ENCODE measurements around the gene SUMO3. TPM values are rescaled to one million over a fixed set of nuclear protein-coding genes. Genes with fewer than 3 reads are reported as not detected.

SUMO3 gene
- total RNA-seq, 5 donors from 2014 or later (not counting 1 experiment from before 2014, with no cell fraction given): 49.1 to 77.1 (median 53.7) TPM

DNA sequence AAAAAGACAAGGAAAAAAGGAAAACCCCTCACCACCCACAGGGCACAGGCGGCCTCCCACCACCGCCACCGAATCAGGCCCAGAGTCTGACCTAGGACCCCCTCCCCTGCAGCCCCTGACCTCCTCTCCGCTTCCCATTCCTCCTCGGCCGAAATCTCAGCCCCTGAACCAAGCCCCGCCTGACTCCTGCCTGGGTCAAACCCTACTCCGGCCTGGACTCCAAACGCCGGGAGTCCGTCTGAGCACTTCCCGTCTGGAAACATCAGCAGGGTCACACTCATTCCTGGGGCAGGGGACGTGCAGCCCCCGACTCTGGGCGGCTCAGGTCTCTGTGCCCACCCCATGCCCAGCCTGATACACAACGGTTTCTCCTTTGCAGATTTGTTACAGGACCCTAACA is 26.4 kb upstream of the SUMO3 start:
- H3K4me3 Mint-ChIP-seq: peak overlapping the region in 2 of 3 donors; percentile 37 to 75
- no peaks in the 10 kb centered on the region for H3K36me3 Mint-ChIP-seq
- no peak overlapping the region for H3K4me3 ChIP-seq (ENCODE audit: control insufficient read depth in 1 of 2, extremely low read depth in 1 of 2, low read length in 1 of 2)
- H3K9me3 ChIP-seq: no peaks in the 10 kb centered on the region
- no peaks in the 10 kb centered on the region for H3K9me3 Mint-ChIP-seq
- peaks cover 8 to 19% (median 18%) of the 10 kb centered on the region in 3 donors for H3K4me1 Mint-ChIP-seq
- H3K27me3 ChIP-seq (replicated peaks in 1 of 2; ENCODE audit: control insufficient read depth in 2 of 2, extremely low read depth in 1 of 2, insufficient read depth in 2 of 2, low read length in 1 of 2): peaks cover 0 to 30% of the 10 kb centered on the region in 2 experiments
- H3K27ac ChIP-seq (ENCODE audit: low read length): no peak overlapping the region
- ATAC-seq (replicated peaks in 1 of 4) (no peak), DNase-seq (no peak)
- no peak overlapping the region for H3K27ac Mint-ChIP-seq
- POLR2A ChIA-PET: no interaction called here
- CTCF ChIA-PET: no interaction called here
- WGBS (ENCODE audit: insufficient coverage): 90% methylated on average over 16 of the region's 16 CpGs
- H3K27me3 Mint-ChIP-seq: peaks cover 0 to 13% of the 10 kb centered on the region in 2 donors
- H3K4me1 ChIP-seq (ENCODE audit: control insufficient read depth in 1 of 2, extremely low read depth in 1 of 2, insufficient read depth in 2 of 2, low read length in 2 of 2): peaks cover 6 to 19% of the 10 kb centered on the region in 2 experiments
- H3K36me3 ChIP-seq (ENCODE audit: control insufficient read depth in 2 of 2, extremely low read depth in 1 of 2, insufficient read depth in 1 of 2, low read length in 1 of 2): peaks cover 0 to 5% of the 10 kb centered on the region in 2 donors

DNA sequence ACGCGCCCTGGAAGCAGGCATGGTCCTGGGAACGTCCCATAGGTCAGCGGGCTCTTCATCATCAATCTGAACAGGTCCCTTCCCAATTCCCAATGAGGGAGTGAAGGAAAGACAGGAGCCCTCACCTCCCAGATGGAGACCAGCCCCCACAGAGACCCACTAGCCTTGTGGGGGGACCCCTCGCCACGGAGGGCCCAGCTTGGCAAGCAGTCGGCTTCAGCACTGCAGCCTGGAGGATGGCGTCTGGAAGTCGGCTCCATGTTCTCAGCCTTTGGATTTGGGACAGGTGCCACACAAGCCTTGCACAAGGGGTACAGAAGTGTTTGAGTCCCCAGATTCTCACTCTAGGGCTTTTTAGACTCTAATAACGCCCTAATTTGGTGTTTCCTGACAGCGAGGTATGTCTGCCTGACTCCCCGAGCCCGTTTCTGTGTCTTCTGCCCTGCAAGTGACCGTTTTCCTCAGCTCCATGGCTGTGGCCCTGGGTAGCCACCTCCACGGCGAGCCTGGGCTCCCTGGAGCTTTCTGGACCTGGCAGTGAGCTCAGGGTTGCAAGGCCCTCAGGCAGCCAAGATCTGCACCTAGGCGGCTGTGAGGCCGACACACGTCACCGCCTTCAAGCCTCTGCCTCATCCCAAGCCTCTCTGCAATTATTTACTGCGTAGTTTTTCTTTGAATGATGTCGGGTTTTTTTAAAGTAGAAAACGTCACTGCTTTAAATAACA is 25.0 kb upstream of the SUMO3 start:
- peaks cover 8 to 19% (median 18%) of the 10 kb centered on the region in 3 donors for H3K4me1 Mint-ChIP-seq
- no peak for DNase-seq
- no peak overlapping the region for H3K4me3 Mint-ChIP-seq
- Histone ChIP-seq H3K4me1 (ENCODE audit: control insufficient read depth in 1 of 2, extremely low read depth in 1 of 2, insufficient read depth in 2 of 2, low read length in 2 of 2) (peaks cover 6 to 19% of the 10 kb centered on the region in 2 experiments), H3K27ac (ENCODE audit: low read length) (no peak overlapping the region), H3K27me3 (replicated peaks in 1 of 2; ENCODE audit: control insufficient read depth in 2 of 2, extremely low read depth in 1 of 2, insufficient read depth in 2 of 2, low read length in 1 of 2) (peaks cover 0 to 35% of the 10 kb centered on the region in 2 experiments), H3K36me3 (ENCODE audit: control insufficient read depth in 2 of 2, extremely low read depth in 1 of 2, insufficient read depth in 1 of 2, low read length in 1 of 2) (no peaks in the 10 kb centered on the region), H3K9me3 (no peaks in the 10 kb centered on the region), H3K4me3 (ENCODE audit: control insufficient read depth in 1 of 2, extremely low read depth in 1 of 2, low read length in 1 of 2) (no peak overlapping the region)
- WGBS (ENCODE audit: insufficient coverage): 79% methylated on average over 15 of the region's 23 CpGs
- no peak for ATAC-seq (replicated peaks in 1 of 4)
- H3K27me3 Mint-ChIP-seq: peaks cover 0 to 13% of the 10 kb centered on the region in 2 donors
- ChIA-PET POLR2A (no interaction called here), CTCF (no interaction called here)
- no peak overlapping the region for H3K27ac Mint-ChIP-seq
- H3K9me3 Mint-ChIP-seq: no peaks in the 10 kb centered on the region
- H3K36me3 Mint-ChIP-seq: no peaks in the 10 kb centered on the region

DNA sequence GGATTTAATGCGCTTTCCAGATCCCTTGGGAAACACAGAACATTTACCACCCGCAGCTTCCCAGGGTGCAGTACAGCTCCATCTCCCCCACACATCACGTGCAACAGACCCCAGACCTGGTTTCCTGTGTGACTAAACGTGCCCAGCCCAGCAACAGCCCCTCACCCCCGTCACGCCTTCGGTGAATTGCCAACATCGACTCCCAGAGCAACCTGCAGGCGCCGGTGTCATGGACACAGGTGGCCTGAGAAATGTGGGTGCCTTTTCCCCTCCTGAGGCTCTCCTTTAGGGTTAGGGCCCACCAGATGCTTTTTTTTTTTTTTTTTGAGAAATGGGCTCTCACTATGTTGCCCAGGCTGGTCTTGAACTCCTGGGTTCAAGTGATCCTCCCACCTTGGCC is 24.2 kb upstream of the SUMO3 start:
- H3K27me3 ChIP-seq (replicated peaks in 1 of 2; ENCODE audit: control insufficient read depth in 2 of 2, extremely low read depth in 1 of 2, insufficient read depth in 2 of 2, low read length in 1 of 2): peaks cover 0 to 42% of the 10 kb centered on the region in 2 experiments
- POLR2A ChIA-PET: no interaction called here
- Mint-ChIP-seq H3K4me3 (no peak overlapping the region), H3K27me3 (peaks cover 0 to 15% of the 10 kb centered on the region in 2 donors), H3K9me3 (no peaks in the 10 kb centered on the region), H3K4me1 (peaks cover 8 to 19% (median 15%) of the 10 kb centered on the region in 3 donors), H3K27ac (no peak overlapping the region), H3K36me3 (no peaks in the 10 kb centered on the region)
- no peaks in the 10 kb centered on the region for H3K36me3 ChIP-seq (ENCODE audit: control insufficient read depth in 2 of 2, extremely low read depth in 1 of 2, insufficient read depth in 1 of 2, low read length in 1 of 2)
- ATAC-seq (replicated peaks in 1 of 4): no peak
- H3K9me3 ChIP-seq: no peaks in the 10 kb centered on the region
- peaks cover 6 to 19% of the 10 kb centered on the region in 2 experiments for H3K4me1 ChIP-seq (ENCODE audit: control insufficient read depth in 1 of 2, extremely low read depth in 1 of 2, insufficient read depth in 2 of 2, low read length in 2 of 2)
- CTCF ChIA-PET: no interaction called here
- no peak for DNase-seq
- H3K27ac ChIP-seq (ENCODE audit: low read length): no peak overlapping the region
- 79% methylated on average over 9 of the region's 10 CpGs for WGBS (ENCODE audit: insufficient coverage)
- no peak overlapping the region for H3K4me3 ChIP-seq (ENCODE audit: control insufficient read depth in 1 of 2, extremely low read depth in 1 of 2, low read length in 1 of 2)

DNA sequence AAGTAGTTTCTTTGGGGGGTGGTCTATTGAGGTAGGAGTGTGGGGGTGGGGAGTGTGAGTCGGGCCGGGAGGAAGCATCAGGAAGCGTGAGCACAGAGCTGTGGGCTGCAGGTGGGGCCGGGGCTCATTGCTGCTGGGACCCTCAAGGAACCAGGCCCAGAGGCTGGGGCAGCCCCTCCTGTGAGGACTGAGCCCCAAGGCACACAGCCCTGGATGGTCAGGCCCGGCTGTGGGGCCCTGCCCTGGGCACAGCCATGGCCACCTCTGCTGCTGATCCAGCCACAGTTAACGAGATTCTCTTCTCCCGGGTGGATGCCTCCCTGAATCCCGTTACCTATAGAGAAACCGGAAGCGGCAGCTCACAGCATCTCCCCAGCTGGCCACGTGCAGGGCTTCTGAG is 22.9 kb upstream of the SUMO3 start:
- CTCF ChIA-PET: interaction anchor here in 1 of 2 donors (0.6 kb wide), 1 partner anchor 86 kb away, joined by 3 read pairs; no protein-coding TSS in a partner anchor
- POLR2A ChIA-PET: no interaction called here

DNA sequence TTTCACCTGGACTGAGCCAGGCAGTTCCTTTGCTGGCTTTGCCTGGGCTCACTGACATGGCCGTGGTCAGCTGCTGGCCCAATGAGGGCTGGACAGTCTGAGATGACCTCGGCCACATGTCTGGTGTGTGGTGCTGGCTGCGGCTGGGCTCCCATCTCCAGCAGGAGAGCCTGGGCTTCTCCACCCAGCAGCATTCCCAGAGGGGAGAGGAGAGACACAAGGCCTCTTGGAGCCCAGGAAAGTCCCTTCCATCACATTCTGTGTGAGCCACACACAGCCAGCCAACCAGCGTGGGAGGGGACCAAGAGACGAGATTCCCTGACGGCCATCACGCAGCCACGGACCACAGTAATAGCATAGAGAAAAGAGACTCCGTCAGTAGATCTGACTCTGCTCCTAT is 21.1 kb upstream of the SUMO3 start:
- H3K4me3 ChIP-seq (ENCODE audit: control insufficient read depth in 1 of 2, extremely low read depth in 1 of 2, low read length in 1 of 2): no peak overlapping the region
- no peak overlapping the region for H3K27ac ChIP-seq (ENCODE audit: low read length)
- ChIA-PET CTCF (no interaction called here), POLR2A (no interaction called here)
- Mint-ChIP-seq H3K4me3 (no peak overlapping the region), H3K27ac (peak overlapping the region in 1 of 2 donors; percentile 36), H3K36me3 (no peaks in the 10 kb centered on the region), H3K27me3 (peaks cover 0 to 15% of the 10 kb centered on the region in 2 donors), H3K4me1 (no peaks in the 10 kb centered on the region), H3K9me3 (no peaks in the 10 kb centered on the region)
- DNase-seq (no peak), ATAC-seq (replicated peaks in 1 of 4) (no peak)
- WGBS (ENCODE audit: insufficient coverage): 80% methylated on average over 6 of the region's 9 CpGs
- no peaks in the 10 kb centered on the region for H3K9me3 ChIP-seq
- H3K27me3 ChIP-seq (replicated peaks in 1 of 2; ENCODE audit: control insufficient read depth in 2 of 2, extremely low read depth in 1 of 2, insufficient read depth in 2 of 2, low read length in 1 of 2): peaks cover 0 to 46% of the 10 kb centered on the region in 2 experiments
- H3K4me1 ChIP-seq (ENCODE audit: control insufficient read depth in 1 of 2, extremely low read depth in 1 of 2, insufficient read depth in 2 of 2, low read length in 2 of 2): no peaks in the 10 kb centered on the region
- no peaks in the 10 kb centered on the region for H3K36me3 ChIP-seq (ENCODE audit: control insufficient read depth in 2 of 2, extremely low read depth in 1 of 2, insufficient read depth in 1 of 2, low read length in 1 of 2)

More for the DNA sequence above, 22.9 kb upstream of the SUMO3 start:
- ATAC-seq (replicated peaks in 1 of 4): no peak
- H3K4me1 Mint-ChIP-seq: peaks cover 0 to 8% (median 6%) of the 10 kb centered on the region in 3 donors
- 71% methylated on average over 11 of the region's 11 CpGs for WGBS (ENCODE audit: insufficient coverage)
- H3K36me3 ChIP-seq (ENCODE audit: control insufficient read depth in 2 of 2, extremely low read depth in 1 of 2, insufficient read depth in 1 of 2, low read length in 1 of 2): no peaks in the 10 kb centered on the region
- peaks cover 0 to 15% of the 10 kb centered on the region in 2 donors for H3K27me3 Mint-ChIP-seq
- no peaks in the 10 kb centered on the region for H3K9me3 Mint-ChIP-seq
- H3K36me3 Mint-ChIP-seq: no peaks in the 10 kb centered on the region
- H3K4me3 Mint-ChIP-seq: no peak overlapping the region
- H3K27ac ChIP-seq (ENCODE audit: low read length): no peak overlapping the region
- no peak for DNase-seq
- peaks cover under 1 to 6% of the 10 kb centered on the region in 2 experiments for H3K4me1 ChIP-seq (ENCODE audit: control insufficient read depth in 1 of 2, extremely low read depth in 1 of 2, insufficient read depth in 2 of 2, low read length in 2 of 2)
- H3K27ac Mint-ChIP-seq: no peak overlapping the region
- H3K4me3 ChIP-seq (ENCODE audit: control insufficient read depth in 1 of 2, extremely low read depth in 1 of 2, low read length in 1 of 2): no peak overlapping the region
- H3K9me3 ChIP-seq: no peaks in the 10 kb centered on the region
- peaks cover 0 to 47% of the 10 kb centered on the region in 2 experiments for H3K27me3 ChIP-seq (replicated peaks in 1 of 2; ENCODE audit: control insufficient read depth in 2 of 2, extremely low read depth in 1 of 2, insufficient read depth in 2 of 2, low read length in 1 of 2)

DNA sequence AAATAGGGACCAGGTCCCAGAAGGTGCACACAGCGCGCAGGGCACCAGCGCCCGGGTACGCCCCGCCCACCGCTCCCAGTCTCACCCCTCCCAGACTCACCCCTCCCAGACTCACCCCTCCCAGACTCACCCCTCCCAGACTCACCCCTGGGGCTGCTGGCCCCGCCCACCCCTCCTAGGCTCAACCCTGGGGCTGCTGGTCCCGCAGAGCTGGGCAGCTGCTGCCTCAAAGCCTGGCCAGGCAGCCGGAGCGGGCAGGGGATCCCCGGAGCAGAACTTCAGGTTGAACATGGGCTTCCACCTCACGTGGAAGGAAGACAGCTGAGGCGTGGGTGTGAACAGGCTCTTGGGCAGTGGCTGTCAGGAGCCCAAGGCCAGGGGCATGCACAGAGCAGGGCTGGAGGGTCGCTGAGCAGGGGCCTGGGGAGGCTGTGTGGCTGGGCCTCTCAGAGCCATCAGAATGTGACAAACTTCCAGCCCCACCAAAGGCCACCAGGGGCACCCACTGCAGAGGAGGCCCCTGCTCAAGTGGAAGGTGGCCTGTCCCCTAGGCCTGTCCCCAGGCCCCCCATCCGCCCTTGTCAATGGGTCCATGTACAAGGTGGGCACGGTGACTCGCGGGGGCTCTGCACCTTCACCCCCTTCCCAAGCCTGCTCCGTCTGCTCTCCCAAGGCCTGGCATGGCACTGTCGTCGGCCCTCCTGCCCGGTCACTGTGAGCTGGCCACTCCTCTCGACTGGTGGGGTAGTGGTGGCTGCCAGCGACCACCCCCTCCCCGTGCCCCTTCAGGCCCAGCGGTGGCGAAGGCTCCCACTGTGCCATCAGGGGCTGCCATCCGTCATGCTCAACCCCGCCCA is 20.4 kb upstream of the SUMO3 start:
- no peak for ATAC-seq (replicated peaks in 1 of 4)
- 79% methylated on average over 16 of the region's 30 CpGs for WGBS (ENCODE audit: insufficient coverage)

More for the DNA sequence above, 20.4 kb upstream of the SUMO3 start:
- H3K4me1 Mint-ChIP-seq: no peaks in the 10 kb centered on the region
- Histone ChIP-seq H3K4me3 (ENCODE audit: control insufficient read depth in 1 of 2, extremely low read depth in 1 of 2, low read length in 1 of 2) (no peak overlapping the region), H3K36me3 (ENCODE audit: control insufficient read depth in 2 of 2, extremely low read depth in 1 of 2, insufficient read depth in 1 of 2, low read length in 1 of 2) (no peaks in the 10 kb centered on the region), H3K27me3 (replicated peaks in 1 of 2; ENCODE audit: control insufficient read depth in 2 of 2, extremely low read depth in 1 of 2, insufficient read depth in 2 of 2, low read length in 1 of 2) (peaks cover 0 to 46% of the 10 kb centered on the region in 2 experiments), H3K27ac (ENCODE audit: low read length) (no peak overlapping the region), H3K4me1 (ENCODE audit: control insufficient read depth in 1 of 2, extremely low read depth in 1 of 2, insufficient read depth in 2 of 2, low read length in 2 of 2) (no peaks in the 10 kb centered on the region), H3K9me3 (no peaks in the 10 kb centered on the region)
- no peak for DNase-seq
- H3K9me3 Mint-ChIP-seq: no peaks in the 10 kb centered on the region
- peaks cover 0 to 15% of the 10 kb centered on the region in 2 donors for H3K27me3 Mint-ChIP-seq
- no peak overlapping the region for H3K27ac Mint-ChIP-seq
- H3K4me3 Mint-ChIP-seq: no peak overlapping the region
- H3K36me3 Mint-ChIP-seq: no peaks in the 10 kb centered on the region
- ChIA-PET CTCF (no interaction called here), POLR2A (no interaction called here)

Data from T-cell (primary cell).